Naive thymus-derived CD4-positive, alpha-beta T cell (primary cell): ENCODE data around the gene GTPBP2. TPM values are rescaled to one million over a fixed set of nuclear protein-coding genes. Genes with fewer than 3 reads are reported as not detected.
"Not testable (repeated sequence)": the region's sequence is repeated elsewhere in the genome, so short reads cannot be mapped to it uniquely, and the experiment has no call there.

Experiments
- ATAC-seq: fragments of 150-1000 bp; cut with Tn5 transposase; 2 replicates; pipeline ENCODE4 v1.10.0; 2021; ENCODE audit warnings: mild to moderate bottlenecking, moderate library complexity
- CTCF ChIA-PET: fragments of 350-600 bp; sonication (Branson Sonifier 250); formaldehyde crosslinking; loops from one replicate; lab custom pipeline; 2021; ENCODE audit warnings: antibody characterized with exemption; lab: Charles Lee
- POLR2A ChIA-PET: fragments of 350-600 bp; sonication (Branson Sonifier 250); formaldehyde crosslinking; loops from one replicate; lab custom pipeline; 2021; ENCODE audit warnings: antibody characterized with exemption, inconsistent platforms; lab: Charles Lee
- DNase-seq, 9 donors: peaks; one replicate each; pipeline versions ENCODE4 v3.0.0 to v3.0.0-alpha.2; 2020 to 2022; ENCODE audit warnings: mixed read lengths in 1 of 9
- H3K27ac ChIP-seq: one replicate; pipeline ENCODE4 v1.7.0; 2013; ENCODE audit warnings: mild to moderate bottlenecking, low read depth, low read length, moderate library complexity
- H3K27me3 ChIP-seq, 2 donors: one replicate each; pipeline ENCODE4 v1.7.0; 2013; ENCODE audit warnings: low read length in 2 of 2, mild to moderate bottlenecking in 2 of 2, moderate library complexity in 2 of 2; ENCODE audit not compliant: control insufficient read depth in 2 of 2, insufficient read depth in 2 of 2
- H3K36me3 ChIP-seq, 3 experiments: 1 replicate in 2 of 3; 2 replicates in 1 of 3; pipeline ENCODE4 v1.7.0; 2013; ENCODE audit warnings: low read length in 3 of 3, mild to moderate bottlenecking in 3 of 3, moderate library complexity in 1 of 3; ENCODE audit not compliant: insufficient read depth in 3 of 3, control insufficient read depth in 2 of 3
- H3K4me1 ChIP-seq, 2 donors: one replicate each; pipeline ENCODE4 v1.7.0; 2013; ENCODE audit warnings: low read length in 2 of 2, mild to moderate bottlenecking in 2 of 2, moderate library complexity in 1 of 2; ENCODE audit not compliant: control insufficient read depth in 2 of 2, insufficient read depth in 2 of 2
- H3K4me3 ChIP-seq: 2 replicates; pipeline ENCODE4 v1.7.0; 2013; ENCODE audit warnings: mild to moderate bottlenecking, low read length
- H3K9me3 ChIP-seq, 3 experiments: 1 replicate in 2 of 3; 2 replicates in 1 of 3; pipeline ENCODE4 v1.7.0; 2013; ENCODE audit warnings: low read length in 3 of 3; ENCODE audit not compliant: control insufficient read depth in 2 of 3
- H3K27ac Mint-ChIP-seq, 9 donors: one replicate each; pipeline ENCODE4 v1.8.0; 2020 to 2022; ENCODE audit warnings: mixed read lengths in 9 of 9, mild to moderate bottlenecking in 8 of 9, moderate library complexity in 5 of 9, inconsistent platforms in 2 of 9
- H3K27me3 Mint-ChIP-seq, 5 donors: one replicate each; pipeline ENCODE4 v1.8.0; 2021 to 2022; ENCODE audit warnings: mixed read lengths in 5 of 5, mild to moderate bottlenecking in 1 of 5
- H3K36me3 Mint-ChIP-seq, 5 donors: one replicate each; pipeline ENCODE4 v1.8.0; 2020 to 2022; ENCODE audit warnings: mixed read lengths in 5 of 5, mild to moderate bottlenecking in 3 of 5, inconsistent platforms in 1 of 5
- H3K4me1 Mint-ChIP-seq, 7 donors: one replicate each; pipeline ENCODE4 v1.8.0; 2020 to 2022; ENCODE audit warnings: mixed read lengths in 7 of 7, mild to moderate bottlenecking in 3 of 7, inconsistent platforms in 1 of 7
- H3K4me3 Mint-ChIP-seq, 10 donors: one replicate each; pipeline ENCODE4 v1.8.0; 2020 to 2022; ENCODE audit warnings: mild to moderate bottlenecking in 10 of 10, mixed read lengths in 10 of 10, moderate library complexity in 6 of 10, inconsistent platforms in 2 of 10
- H3K9me3 Mint-ChIP-seq, 11 donors: one replicate each; pipeline ENCODE4 v1.8.0; 2020 to 2022; ENCODE audit warnings: mixed read lengths in 11 of 11, mild to moderate bottlenecking in 4 of 11, inconsistent platforms in 1 of 11, moderate library complexity in 1 of 11
- intact Hi-C, 2 donors: fragments of 100-400 bp; cut with micrococcal nuclease; formaldehyde crosslinking; loops; one replicate each; pipeline ENCODE4 v1.15.1; 2023
- polyA plus RNA-seq, 2 donors: library from polyadenylated mRNA; unstranded; fragments of 300-500 nt; fragmentation: Illumina TruSeq; gene quantifications; one replicate each; pipeline ENCODE4 v1.2.3, GENCODE V29; 2021
- total RNA-seq, 6 experiments: library from RNA in 5 of 6; stranded (reverse) in 5 of 6; gene quantifications; 1 replicate in 5 of 6; 2 replicates in 1 of 6; pipeline ENCODE4 v1.2.3 and lab custom pipeline; 2021 to 2026

GTPBP2 gene
- total and polyA plus RNA-seq, 7 experiments from 2014 or later, result 3.2 to 94.7 (median 68.6) TPM

- CTCF ChIA-PET, result no interaction called here
- Histone ChIP-seq H3K27me3 (no peaks in the 10 kb centered on the region), H3K9me3 (no peaks in the 10 kb centered on the region), H3K27ac (peak overlapping the region; percentile 87), H3K4me1 (peaks cover 33 to 36% of the 10 kb centered on the region in 2 donors), H3K36me3 (peaks cover 0 to 10% (median under 1%) of the 10 kb centered on the region in 3 experiments), H3K4me3 (peak overlapping the region; percentile 91)
- no peak for DNase-seq
- peaks cover 0 to 3% (median 0%) of the 10 kb centered on the region in 5 donors for H3K27me3 Mint-ChIP-seq
- POLR2A ChIA-PET, result interaction anchor here (0.7 to 1.7 kb wide), 3 partner anchors 11 to 134 kb away, joined by 3 to 5 read pairs (median 5); no protein-coding TSS in a partner anchor
- peak overlapping the region; percentile 93 to 98 (median 96) for H3K27ac Mint-ChIP-seq
- peaks cover 28 to 62% (median 46%) of the 10 kb centered on the region in 7 donors for H3K4me1 Mint-ChIP-seq
- peaks cover 0 to 5% (median 0%) of the 10 kb centered on the region in 11 donors for H3K9me3 Mint-ChIP-seq
- no peak for ATAC-seq
- peaks cover 4 to 21% (median 11%) of the 10 kb centered on the region in 5 donors for H3K36me3 Mint-ChIP-seq
- intact Hi-C loops, result loop anchor here (1.0 to 10.0 kb wide), 8 partner anchors 10 to 1700 kb away; partner anchors contain the start of genes POLH (in 1 of the 2), RSPH9 (in 1 of the 2), TJAP1 (in 1 of the 2) and UBR2 (in 1 of the 2)
- peak overlapping the region; percentile 92 to 100 (median 99) for H3K4me3 Mint-ChIP-seq
Observed at GRCh38 chr6:43634702-43635303, 5.7 kb upstream of the GTPBP2 start.

DNA sequence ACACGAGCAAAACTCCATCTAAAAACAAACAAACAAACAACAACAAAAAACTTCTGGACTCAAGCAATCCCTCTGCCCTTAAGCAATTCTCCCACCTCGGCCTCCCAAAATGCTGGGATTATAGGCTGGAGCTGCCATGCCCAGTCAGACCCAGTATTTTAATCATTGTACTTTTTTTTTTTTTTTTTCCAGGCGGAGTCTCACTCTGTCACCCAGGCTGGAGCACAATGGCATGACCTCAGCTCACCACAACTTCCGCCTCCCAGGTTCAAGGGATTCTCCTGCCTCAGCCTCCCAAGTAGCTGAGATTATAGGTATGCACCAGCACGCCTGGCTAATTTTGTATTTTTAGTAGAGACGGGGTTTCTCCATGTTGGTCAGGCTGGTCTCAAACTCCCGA, 3.9 kb upstream of the GTPBP2 start:
- intact Hi-C loops, result loop anchor here in 1 of 2 donors (10.0 kb wide), 2 partner anchors 1068 to 1698 kb away; partner anchors contain the start of gene UBR2

GRCh38 chr6:43630980-43631619, 2.0 kb upstream of the GTPBP2 start:
- ChIA-PET POLR2A (no interaction called here), CTCF (no interaction called here)
- intact Hi-C loops, result loop anchor here (2.0 to 10.0 kb wide), 3 partner anchors 616 to 1696 kb away; partner anchors contain the start of genes HSP90AB1 (in 1 of the 2) and UBR2 (in 1 of the 2)
- Mint-ChIP-seq H3K4me3 (peak overlapping the region in 5 of 10 donors; percentile 36 to 61 (median 57)), H3K4me1 (peaks cover 38 to 56% (median 49%) of the 10 kb centered on the region in 7 donors), H3K9me3 (peaks cover 0 to 5% (median 0%) of the 10 kb centered on the region in 11 donors), H3K36me3 (peaks cover 0 to 17% (median 7%) of the 10 kb centered on the region in 5 donors), H3K27ac (peak overlapping the region in 6 of 9 donors; percentile 54 to 98 (median 82)), H3K27me3 (peaks cover 0 to 3% (median 0%) of the 10 kb centered on the region in 5 donors)
- Histone ChIP-seq H3K27ac (no peak overlapping the region), H3K4me1 (peaks cover 17 to 19% of the 10 kb centered on the region in 2 donors), H3K27me3 (no peaks in the 10 kb centered on the region), H3K36me3 (peaks cover 0 to 3% (median 0%) of the 10 kb centered on the region in 3 experiments), H3K9me3 (no peaks in the 10 kb centered on the region), H3K4me3 (no peak overlapping the region)
- no peak for DNase-seq
- no peak for ATAC-seq

More for the DNA sequence above, 3.9 kb upstream of the GTPBP2 start:
- CTCF ChIA-PET, ATAC-seq, H3K9me3 Mint-ChIP-seq, H3K4me3 Mint-ChIP-seq, H3K27ac Mint-ChIP-seq, H3K27ac ChIP-seq, H3K36me3 ChIP-seq, H3K27me3 ChIP-seq, DNase-seq, H3K4me3 ChIP-seq, H3K9me3 ChIP-seq, H3K27me3 Mint-ChIP-seq: not testable (repeated sequence)
- peaks cover 27 to 33% of the 10 kb centered on the region in 2 donors for H3K4me1 ChIP-seq
- POLR2A ChIA-PET, result interaction anchor here (1.2 kb wide), 1 partner anchor 12 kb away, joined by 4 read pairs; the partner anchor contains the start of gene RSPH9
- H3K36me3 Mint-ChIP-seq, result peaks cover 0 to 18% (median 3%) of the 10 kb centered on the region in 5 donors
- H3K4me1 Mint-ChIP-seq, result peaks cover 29 to 56% (median 44%) of the 10 kb centered on the region in 7 donors

DNA sequence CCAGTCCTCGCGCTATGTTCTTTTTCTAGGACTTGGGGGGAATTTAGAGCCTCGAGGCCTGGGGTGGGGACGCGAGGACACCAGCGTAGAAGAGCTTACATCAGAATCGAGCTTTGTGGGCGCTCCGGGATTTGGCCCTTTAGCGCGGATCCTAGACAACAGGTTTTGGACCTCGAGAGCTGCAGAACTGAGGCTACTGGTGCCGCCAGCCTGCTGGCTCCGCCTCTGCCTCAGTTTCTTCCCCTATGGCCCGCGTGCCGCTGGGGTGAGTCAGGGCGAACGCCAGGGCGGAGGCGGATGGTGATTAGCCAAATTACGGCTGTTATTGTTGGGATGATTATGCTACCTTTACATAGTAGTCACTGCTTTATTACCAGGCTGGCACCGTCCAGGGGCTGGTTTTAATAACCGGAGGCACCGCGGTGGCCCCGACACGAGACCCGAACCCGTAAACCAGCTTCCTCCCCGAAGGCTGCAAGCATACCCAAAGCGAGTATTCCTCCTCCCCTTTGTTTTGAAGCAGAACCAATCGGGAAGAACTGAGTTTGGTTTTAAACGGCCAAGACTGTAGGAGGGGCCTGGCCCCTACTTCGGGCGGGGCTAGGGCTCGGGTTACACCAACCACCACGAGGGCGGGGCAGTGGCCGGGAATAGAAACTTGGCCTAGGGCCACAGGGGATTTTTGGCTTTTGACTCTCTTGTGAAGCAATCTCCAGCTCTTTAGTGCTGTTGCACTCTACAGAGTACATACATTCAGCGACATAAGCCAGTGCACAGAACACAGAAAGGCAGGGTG, 639 bp upstream of the GTPBP2 start:
- Histone ChIP-seq H3K27me3 (no peaks in the 10 kb centered on the region), H3K4me3 (peak overlapping the region; percentile 98), H3K36me3 (peaks cover 0 to 17% (median 3%) of the 10 kb centered on the region in 3 experiments), H3K9me3 (no peaks in the 10 kb centered on the region), H3K27ac (peak overlapping the region; percentile 76), H3K4me1 (peaks cover 9 to 11% of the 10 kb centered on the region in 2 donors)
- Mint-ChIP-seq H3K4me1 (peaks cover 30 to 42% (median 38%) of the 10 kb centered on the region in 7 donors), H3K27me3 (no peaks in the 10 kb centered on the region), H3K4me3 (peak overlapping the region; percentile 97 to 100 (median 99)), H3K9me3 (peaks cover 0 to 3% (median 0%) of the 10 kb centered on the region in 11 donors), H3K36me3 (peaks cover 0 to 16% (median 9%) of the 10 kb centered on the region in 5 donors), H3K27ac (peak overlapping the region; percentile 90 to 99 (median 98))
- CTCF ChIA-PET, result interaction anchor here (0.6 to 1.3 kb wide), 5 partner anchors 12 to 59 kb away, joined by 3 to 7 read pairs (median 4); no protein-coding TSS in a partner anchor
- POLR2A ChIA-PET, result interaction anchor here (0.6 to 1.4 kb wide), 14 partner anchors 10 to 618 kb away, joined by 3 to 9 read pairs (median 3); partner anchors contain the start of genes DNPH1, HSP90AB1, MRPS18A and POLR1C
- ATAC-seq (peak; percentile 79), DNase-seq (peak; percentile 64 to 90 (median 75))
- intact Hi-C loops, result loop anchor here (1.0 to 10.0 kb wide), 25 partner anchors 16 to 1895 kb away; partner anchors contain the start of genes ABCC10 (in 2 of the 2), HSP90AB1 (in 2 of the 2), MRPS18A (in 2 of the 2) and POLH (in 2 of the 2)

DNA sequence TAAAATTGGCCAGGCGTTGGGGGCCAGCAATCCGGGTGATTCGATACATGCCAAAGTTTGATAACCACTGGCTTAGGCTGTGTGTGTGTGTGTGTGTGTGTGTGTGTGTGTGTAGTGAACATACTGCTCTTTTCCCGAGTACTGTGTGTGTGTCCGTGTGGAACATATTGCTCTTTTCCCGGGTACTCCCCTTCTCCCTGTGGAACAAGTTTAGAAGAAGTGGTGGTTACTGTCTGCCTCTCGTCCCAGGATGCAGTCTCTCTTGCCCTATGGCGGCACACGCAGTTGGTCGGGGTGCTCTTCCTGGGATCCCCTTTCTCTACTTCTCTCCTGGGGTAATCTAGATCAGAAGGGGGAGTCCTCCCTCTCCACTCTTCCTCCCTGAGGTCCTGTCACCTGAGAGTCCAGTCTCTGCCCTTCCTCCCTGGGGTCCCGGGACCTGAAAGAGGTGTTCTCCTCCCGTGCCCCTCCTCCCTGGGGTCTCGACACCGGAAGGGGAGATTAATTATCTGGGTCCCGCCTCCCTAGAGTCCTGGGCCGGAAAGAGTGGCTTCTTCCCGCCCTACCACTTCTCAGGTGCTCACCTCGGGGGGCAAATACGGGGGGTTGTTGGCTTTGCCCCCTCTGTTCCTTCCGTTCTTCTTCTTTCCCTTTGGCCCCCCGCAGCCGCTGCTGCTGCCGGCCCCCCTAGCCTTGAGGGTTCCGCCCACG, 516 bp downstream of the GTPBP2 start:
- CTCF ChIA-PET, result interaction anchor here (0.7 kb wide), 1 partner anchor 39 kb away, joined by 4 read pairs; no protein-coding TSS in a partner anchor

More for the DNA sequence above, 516 bp downstream of the GTPBP2 start:
- Histone ChIP-seq H3K27ac (peak overlapping the region; percentile 76), H3K9me3 (no peaks in the 10 kb centered on the region), H3K36me3 (peaks cover 0 to 28% (median 3%) of the 10 kb centered on the region in 3 experiments), H3K4me1 (peaks cover 9 to 11% of the 10 kb centered on the region in 2 donors), H3K27me3 (no peaks in the 10 kb centered on the region), H3K4me3 (peak overlapping the region; percentile 98)
- POLR2A ChIA-PET, result interaction anchor here (0.8 to 1.4 kb wide), 9 partner anchors 10 to 619 kb away, joined by 3 to 7 read pairs (median 5); partner anchors contain the start of genes HSP90AB1, MRPS18A, POLR1C and YIPF3
- H3K27me3 Mint-ChIP-seq, result no peaks in the 10 kb centered on the region
- peak in 8 of 9 donors; percentile 37 to 61 (median 51) for DNase-seq
- intact Hi-C loops, result loop anchor here (1.0 to 5.0 kb wide), 25 partner anchors 8 to 1894 kb away; partner anchors contain the start of genes ABCC10 (in 2 of the 2), MRPS18A (in 2 of the 2), POLH (in 2 of the 2) and POLR1C (in 2 of the 2)
- peaks cover 0 to 19% (median 12%) of the 10 kb centered on the region in 5 donors for H3K36me3 Mint-ChIP-seq
- H3K4me1 Mint-ChIP-seq, result peaks cover 25 to 40% (median 33%) of the 10 kb centered on the region in 7 donors
- H3K27ac Mint-ChIP-seq, result peak overlapping the region; percentile 90 to 99 (median 98)
- peak overlapping the region; percentile 97 to 100 (median 99) for H3K4me3 Mint-ChIP-seq
- ATAC-seq, result peak; percentile 16
- peaks cover 0 to 3% (median 0%) of the 10 kb centered on the region in 11 donors for H3K9me3 Mint-ChIP-seq
